Posterior vena cava (tissue), 2 donors: Measurements from ENCODE around the gene EXTL2. TPM values are rescaled to one million over a fixed set of nuclear protein-coding genes. Genes with fewer than 3 reads are reported as not detected.
"Not testable (repeated sequence)": the region's sequence is repeated elsewhere in the genome, so short reads cannot be mapped to it uniquely, and the experiment has no call there.

Experiments
- DNase-seq: peaks from one replicate; pipeline ENCODE4 v3.0.0-alpha.2; 2020; ENCODE audit warnings: low spot score
- intact Hi-C, 2 donors: fragments of 100-400 bp; cut with DNase I; formaldehyde crosslinking; loops; one replicate each; pipeline versions ENCODE4 v1.14.1 to v1.14.2; 2022 to 2023
- total RNA-seq, 2 donors: library from RNA; stranded (reverse); fragmentation: NEBNext Ultra II Directional; extraction: Animal tissue kit (Norgen Biotek cat#: 25700); gene quantifications; one replicate each; pipeline ENCODE4 v1.2.1, GENCODE V29; 2021
- donor health status: DM: yes; HTN: yes; CAD: no.
- donor health status: DM: yes; HTN: yes; CAD: no.

Gene EXTL2
- total RNA-seq, 2 donors from 2014 or later: 14.5 to 16.0 TPM

DNA sequence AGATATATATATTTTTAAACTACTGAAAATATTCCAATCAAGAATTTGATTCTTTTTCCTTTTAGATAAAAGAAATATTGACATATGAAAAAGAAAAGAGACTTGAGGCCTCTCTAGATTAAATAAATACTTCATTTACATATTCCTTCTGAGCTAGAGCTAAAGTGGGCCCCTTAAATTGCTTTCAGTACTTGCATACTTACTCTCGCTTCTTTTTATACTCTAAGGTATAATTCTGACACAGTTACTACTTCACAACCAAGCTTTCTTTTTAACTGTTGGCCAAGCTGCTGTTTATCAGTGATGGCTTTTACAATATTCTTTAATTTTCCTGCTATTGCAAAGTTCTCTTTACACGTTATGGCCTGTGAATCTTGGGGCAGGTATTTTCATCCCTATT lies 24.6 kb downstream of the EXTL2 start:
- no peak for DNase-seq
- intact Hi-C loops: loop anchor here (5.0 to 10.0 kb wide), 3 partner anchors 265 to 415 kb away; no protein-coding TSS in a partner anchor

DNA sequence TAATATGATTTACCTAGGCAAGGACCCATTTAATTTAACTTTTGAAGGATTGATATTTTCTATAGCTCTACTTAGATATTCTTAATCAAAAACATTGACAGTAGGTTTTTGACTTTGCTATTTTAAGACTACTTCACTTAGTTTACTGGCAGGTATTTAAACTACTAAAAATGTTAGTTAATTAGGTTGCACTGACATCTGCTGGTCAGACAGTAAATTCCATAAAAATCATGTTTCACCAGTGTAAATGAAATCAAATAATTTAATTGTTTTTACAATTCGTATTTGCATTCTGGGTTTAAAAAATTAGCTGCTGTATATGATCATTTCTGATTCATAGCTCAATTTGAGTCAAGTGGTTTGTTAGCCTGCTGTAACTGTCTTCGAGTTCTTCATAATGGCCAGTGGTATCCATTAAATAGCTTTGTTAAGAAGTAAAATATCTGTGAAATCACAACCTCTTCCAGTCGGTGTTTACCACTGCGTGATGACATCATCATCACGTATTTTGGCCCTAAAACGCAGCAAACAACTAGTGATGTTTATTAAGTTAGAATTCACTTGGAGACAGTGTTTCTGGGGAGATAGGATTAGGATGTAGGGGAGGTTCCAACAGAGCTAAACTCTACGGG lies 26.2 kb downstream of the EXTL2 start:
- intact Hi-C loops: loop anchor here (10.0 kb wide), 2 partner anchors 264 to 414 kb away; no protein-coding TSS in a partner anchor

GRCh38 chr1:100866901-100867206 lies 27.8 kb downstream of the EXTL2 start:
- DNase-seq: no peak
- intact Hi-C loops: loop anchor here (10.0 kb wide), 2 partner anchors 262 to 412 kb away; no protein-coding TSS in a partner anchor

More for the DNA sequence above, 26.2 kb downstream of the EXTL2 start:
- no peak for DNase-seq

DNA sequence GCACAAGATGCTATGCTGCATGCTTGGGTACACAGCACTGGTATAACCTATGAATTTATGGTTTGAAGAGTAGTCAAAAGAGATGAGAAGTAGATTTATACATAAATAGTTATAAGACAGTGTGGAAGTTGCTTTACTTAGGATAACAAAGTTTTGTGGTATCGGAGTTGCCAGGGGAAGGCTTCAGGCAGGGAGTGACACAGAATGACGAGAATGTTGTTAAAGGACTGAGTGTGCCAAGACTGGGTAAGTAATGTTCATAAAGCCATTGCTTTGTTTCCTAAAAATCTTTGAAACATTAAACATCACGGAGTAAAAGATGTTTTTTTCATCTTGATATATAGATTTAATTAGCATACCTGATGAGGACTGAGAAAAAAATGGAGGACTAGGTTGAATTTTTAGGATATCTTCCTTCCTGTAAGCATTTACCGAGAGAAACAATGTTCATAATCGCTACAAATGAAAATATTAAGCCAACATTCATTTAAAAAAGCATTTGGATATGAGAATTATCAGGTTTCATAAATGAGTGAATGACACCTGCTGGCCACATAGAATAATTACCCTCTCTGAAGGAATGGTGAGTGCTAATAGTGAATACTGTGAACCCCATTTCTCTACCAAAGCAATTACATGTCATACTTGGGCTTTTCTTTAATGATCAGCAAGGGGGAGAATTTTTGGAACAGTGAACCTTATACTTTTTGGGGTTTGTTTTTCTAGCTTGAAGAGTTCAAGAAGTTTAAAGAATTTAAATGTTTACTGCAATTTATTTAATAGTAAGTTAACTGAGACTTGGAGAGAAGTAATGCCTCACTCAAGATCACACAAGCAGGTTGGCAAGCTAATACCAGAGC lies 28.4 kb downstream of the EXTL2 start:
- DNase-seq: no peak
- intact Hi-C loops: loop anchor here (10.0 kb wide), 2 partner anchors 261 to 411 kb away; no protein-coding TSS in a partner anchor

GRCh38 chr1:100862591-100862990 lies 32.1 kb downstream of the EXTL2 start:
- no peak for DNase-seq
- intact Hi-C loops: loop anchor here (5.0 to 10.0 kb wide), 3 partner anchors 255 to 408 kb away; no protein-coding TSS in a partner anchor

- intact Hi-C loops: loop anchor here (5.0 to 10.0 kb wide), 3 partner anchors 254 to 407 kb away; no protein-coding TSS in a partner anchor
- no peak for DNase-seq
These were observed 33.3 kb downstream of the EXTL2 start for GRCh38 chr1:100861379-100861778.

DNA sequence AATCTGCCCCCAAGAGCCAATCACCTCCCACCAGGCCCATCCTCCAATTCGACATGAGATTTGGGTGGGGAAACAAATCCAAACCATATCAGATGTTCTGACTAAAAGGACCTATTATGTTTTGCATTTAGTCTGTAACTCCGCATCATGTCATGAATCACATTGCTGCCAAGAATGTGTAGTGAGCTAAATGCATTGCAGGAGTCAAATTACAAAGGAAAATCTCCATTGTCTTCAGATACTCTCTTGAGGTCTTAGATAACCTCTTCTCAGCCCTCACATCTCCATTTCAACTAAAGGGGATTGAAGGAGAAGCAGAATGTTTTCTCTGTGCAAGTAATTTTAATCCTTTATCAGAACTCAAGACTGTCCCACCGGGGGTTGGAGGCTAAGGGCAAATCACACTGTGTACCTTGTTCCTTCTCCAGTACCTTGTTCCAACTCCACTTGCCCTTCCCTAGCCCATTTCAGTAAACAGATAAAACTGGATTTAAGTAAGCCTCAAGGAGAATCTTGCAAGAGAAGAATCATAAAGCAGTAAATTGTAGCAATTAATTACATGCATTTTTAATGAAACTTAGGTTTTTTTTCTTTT lies 34.1 kb downstream of the EXTL2 start:
- DNase-seq: no peak
- intact Hi-C loops: loop anchor here (5.0 to 10.0 kb wide), 3 partner anchors 253 to 406 kb away; no protein-coding TSS in a partner anchor

DNA sequence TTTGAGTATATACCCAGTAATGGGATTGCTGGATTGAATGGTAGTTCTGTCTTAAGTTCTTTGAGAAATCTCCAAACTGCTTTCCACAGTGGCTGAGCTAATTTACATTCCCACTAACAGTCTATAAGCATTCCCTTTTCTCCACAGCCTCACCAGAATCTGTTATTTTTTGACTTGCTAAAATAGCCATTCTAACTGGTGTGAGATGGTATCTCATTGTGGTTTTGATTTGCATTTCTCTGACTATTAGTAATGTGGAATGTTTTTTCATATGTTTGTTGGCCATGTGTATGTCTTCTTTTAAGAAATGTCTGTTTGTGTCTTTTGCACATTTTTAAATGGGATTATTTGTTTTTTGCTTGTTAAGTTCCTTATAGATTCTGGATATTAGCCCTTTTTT lies 39.5 kb downstream of the EXTL2 start:
- intact Hi-C loops, DNase-seq: not testable (repeated sequence)

GRCh38 chr1:100852976-100853375 lies 41.7 kb downstream of the EXTL2 start:
- DNase-seq: no peak
- intact Hi-C loops: no loop called here

- DNase-seq: no peak
- intact Hi-C loops: no loop called here
These were observed 42.9 kb downstream of the EXTL2 start for GRCh38 chr1:100851726-100852125.

DNA sequence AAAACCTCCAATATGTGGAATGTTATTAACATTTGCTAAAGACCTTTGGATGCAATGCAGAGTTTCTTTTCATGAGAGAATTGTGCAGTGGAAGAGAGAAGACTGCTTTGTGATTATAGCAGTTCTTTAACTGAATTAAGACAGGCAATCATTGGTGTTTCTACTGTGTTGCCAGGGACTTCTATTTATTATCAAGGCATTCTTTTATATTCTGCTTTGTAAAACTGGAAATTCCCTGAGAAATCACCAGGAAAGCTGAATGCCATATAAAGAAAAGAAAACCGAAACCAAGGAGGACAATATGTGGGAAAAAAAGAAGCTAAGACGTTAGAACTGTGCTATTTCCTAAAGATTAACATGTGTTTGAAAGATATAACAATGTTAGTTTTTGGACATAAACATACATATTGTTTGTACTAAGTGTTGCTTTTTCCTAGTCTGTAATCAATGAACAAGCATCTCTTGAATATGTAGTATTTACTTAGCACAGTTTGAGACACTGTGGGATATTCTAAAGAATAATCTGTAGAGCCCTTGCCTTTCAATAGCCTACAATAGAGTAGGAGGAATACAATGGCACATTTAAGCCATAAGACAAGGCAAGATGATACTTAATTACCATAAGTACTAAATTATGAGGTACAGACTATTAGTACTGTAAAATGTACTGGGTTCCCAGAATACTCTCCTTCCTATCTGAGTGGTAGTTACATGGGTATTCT lies 47.1 kb downstream of the EXTL2 start:
- no peak for DNase-seq
- intact Hi-C loops: no loop called here

GRCh38 chr1:100843160-100843559 lies 51.5 kb downstream of the EXTL2 start:
- intact Hi-C loops, DNase-seq: not testable (repeated sequence)

DNA sequence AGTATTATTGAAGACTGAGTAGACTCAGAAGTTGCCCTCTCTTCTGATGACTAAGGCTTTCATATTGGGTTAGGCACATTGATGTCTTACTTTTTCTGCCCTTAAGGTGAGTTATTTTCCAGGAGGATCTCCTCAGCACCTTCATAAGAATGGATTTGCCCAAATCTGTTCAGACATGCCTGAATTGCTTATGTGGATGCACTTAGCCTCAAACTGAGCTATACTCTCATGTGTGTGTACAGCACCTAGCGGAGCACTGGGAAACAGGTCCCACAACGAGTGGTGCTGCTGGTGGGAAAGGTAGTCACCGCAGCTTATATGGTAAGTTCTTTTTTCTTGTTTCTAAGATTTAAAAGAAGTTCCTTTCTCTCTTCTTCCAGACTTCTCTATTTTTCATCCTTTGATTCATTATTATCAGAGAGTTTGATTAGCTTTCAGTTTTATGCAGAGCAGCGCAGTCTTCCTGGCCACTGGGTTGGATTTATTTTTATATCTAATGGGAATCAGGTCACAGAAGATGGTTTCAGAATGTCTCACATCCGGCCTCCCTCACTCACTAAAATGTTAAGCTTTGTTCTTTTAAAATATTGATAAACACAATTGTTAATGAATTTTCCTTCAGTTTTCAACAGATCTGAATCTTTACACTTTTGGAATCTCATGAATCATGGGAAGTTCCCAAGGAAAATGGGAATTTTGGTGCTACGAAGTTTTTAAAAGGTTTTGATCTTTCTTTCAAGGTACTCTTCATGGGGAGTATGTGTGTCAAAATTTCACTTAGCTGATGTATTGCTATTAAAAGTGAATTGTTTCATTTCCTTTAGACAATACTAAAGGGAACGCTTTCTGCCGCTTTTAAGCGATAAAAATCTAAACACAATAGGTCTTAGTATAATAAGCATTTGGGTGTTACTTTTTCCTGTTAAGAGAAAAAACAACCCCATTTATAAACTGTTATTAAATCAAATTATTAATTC lies 58.5 kb downstream of the EXTL2 start:
- DNase-seq: no peak
- intact Hi-C loops: no loop called here

GRCh38 chr1:100834777-100835660 lies 59.6 kb downstream of the EXTL2 start:
- intact Hi-C loops: no loop called here
- no peak for DNase-seq

DNA sequence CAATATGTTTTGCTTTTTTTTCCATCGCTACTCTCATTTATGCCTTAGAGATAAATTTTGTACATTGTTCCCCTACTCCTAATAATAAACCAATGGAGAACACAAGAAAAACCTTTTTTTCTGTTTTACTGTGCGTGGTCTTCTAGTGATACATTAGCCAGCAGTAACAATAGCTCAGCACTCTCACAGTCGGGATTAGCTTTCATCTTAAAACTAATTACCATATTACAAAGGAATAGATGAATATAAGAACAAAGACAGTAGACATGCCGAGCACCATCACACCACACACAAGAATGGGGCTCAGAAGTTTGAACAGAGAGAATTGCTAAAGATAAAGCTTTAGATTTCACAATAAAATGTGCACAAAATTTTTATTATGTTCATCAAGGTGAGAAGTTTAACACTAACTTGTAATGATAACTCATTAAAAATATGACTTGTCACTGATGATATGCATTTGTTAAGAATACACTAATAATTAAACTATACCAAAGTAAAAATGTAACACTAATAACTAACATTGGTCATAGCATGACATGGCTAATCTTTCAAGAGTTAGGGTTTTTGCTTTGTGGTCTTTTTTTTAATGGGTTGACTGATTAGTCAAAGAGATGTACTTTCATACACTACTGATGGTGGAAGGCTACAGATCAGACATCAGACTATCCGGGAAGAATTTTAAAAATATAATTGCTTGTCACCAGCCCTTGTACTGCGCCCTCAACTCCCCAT lies 61.8 kb downstream of the EXTL2 start:
- intact Hi-C loops: no loop called here
- no peak for DNase-seq

DNA sequence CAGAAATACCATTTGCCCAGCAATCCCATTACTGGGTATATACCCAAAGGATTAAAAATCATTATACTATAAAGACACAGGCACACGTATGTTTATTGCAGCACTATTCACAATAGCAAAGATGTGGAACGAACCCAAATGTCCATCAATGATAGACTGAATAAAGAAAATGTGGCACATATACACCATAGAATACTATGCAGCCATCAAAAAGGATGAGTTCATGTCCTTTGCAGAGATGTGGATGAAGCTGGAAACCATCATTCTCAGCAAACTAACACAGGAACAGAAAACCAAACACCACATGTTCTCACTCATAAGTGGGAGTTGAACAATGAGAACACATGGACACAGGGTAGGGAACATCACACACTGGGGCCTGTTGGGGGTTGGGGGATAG lies 69.0 kb downstream of the EXTL2 start:
- DNase-seq, intact Hi-C loops: not testable (repeated sequence)
